Measurements from ENCODE around the gene ACOXL.

ACOXL gene

DNA sequence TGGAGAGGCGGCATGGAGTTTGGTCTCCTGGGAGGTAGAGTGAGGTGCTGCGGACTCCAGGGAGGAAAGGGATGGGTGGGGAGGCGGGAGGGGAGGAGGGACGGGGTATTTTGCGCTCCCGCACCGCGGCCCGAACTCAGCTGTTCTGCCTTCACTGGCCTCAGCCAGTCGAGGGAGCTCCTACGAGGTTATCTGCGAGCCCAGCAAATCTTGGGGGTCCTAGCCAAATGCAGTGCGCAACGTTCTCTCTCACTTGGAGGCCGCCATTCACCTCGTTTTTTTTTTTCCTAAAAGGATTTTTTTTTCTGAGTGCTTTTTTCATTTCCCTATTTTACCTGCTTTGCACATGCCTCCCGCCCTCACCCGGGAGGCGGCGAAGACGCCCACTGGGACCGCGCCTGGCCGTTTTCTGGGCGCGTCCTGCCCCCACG, 387.5 kb downstream of the ACOXL start:
- DNase-seq, result no peak

DNA sequence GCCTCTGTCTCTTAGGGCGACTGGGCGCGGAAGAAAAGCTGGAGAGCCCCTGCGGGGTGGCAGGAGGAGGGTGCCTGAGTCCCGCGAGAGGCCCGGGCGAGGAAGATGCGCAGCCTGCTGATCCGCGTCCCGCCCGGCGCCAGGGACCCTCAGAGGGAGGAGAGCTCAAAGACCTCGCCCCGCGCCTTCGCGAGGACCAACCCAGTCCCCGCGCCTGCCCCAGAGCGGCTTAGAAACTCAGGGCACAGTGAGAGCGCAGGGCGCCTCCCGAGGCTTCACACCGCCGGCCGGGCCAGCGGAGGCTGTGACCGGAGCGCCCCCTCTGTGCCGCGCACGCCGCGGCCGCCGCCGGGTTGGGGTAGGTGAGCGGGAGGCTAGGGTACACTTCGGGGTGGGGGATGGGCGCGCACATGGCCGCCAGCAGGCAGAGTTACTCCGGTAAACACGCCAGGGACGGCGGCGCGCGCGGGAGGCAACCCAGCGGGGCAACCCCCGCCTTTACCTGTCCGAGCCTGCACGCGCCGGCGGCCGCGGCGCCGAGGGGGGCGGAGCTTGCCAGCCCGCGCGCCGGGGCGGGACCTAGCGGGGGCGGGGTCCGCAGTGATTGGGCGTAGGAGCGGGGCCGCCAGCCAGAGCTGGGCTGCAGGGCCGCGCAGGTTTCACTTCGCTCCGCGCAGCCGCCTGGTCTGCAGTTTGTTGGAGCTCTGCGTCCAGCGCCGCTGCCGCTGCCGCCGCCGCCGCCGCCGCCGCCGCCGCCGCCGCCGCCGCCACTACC, 388.1 kb downstream of the ACOXL start, which contains the start of gene BCL2L11:
BCL2L11 (plus strand) TSS at position 662 of the 775 bp plus-strand sequence. CDS start 2,832 bp downstream, outside the sequence.
- DNase-seq, result peak; percentile 94

DNA sequence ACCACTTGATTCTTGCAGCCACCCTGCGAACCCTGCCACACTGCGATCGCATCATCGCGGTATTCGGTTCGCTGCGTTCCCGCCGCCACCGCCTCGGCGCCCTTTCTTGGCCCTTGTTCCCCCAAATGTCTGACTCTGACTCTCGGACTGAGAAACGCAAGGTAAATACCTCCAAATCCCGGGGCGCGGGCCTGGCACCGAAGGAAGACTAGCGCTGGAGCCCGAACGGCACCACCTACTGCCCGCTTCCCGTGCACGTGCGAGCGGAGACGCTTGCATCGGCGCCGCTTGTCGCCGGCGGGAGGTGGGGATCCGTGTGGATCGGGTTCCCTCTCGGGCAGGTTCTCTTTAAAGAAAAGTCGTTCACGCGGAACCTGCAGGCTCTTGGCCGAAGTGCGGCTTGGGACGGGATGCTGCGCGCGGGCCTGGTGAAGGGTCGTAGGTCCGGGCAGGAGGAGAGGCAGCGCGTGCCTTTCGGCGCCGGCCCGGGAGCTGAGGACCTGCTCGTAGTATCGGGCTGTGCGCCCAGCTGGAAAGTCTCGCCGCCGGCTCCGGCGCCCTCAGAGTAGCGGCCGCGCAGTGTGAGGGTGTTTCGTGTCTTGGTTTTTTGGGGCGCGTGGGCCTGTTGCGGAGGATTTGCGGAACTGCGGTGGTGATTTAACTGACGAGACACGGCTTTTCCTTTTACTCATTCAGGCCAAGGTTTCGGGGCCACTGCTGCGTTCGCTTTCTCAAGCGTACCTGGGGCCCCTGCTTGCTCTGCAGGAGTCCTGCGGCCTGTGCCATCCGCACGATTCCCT, 388.9 kb downstream of the ACOXL start:
- peak; percentile 76 for DNase-seq

DNA sequence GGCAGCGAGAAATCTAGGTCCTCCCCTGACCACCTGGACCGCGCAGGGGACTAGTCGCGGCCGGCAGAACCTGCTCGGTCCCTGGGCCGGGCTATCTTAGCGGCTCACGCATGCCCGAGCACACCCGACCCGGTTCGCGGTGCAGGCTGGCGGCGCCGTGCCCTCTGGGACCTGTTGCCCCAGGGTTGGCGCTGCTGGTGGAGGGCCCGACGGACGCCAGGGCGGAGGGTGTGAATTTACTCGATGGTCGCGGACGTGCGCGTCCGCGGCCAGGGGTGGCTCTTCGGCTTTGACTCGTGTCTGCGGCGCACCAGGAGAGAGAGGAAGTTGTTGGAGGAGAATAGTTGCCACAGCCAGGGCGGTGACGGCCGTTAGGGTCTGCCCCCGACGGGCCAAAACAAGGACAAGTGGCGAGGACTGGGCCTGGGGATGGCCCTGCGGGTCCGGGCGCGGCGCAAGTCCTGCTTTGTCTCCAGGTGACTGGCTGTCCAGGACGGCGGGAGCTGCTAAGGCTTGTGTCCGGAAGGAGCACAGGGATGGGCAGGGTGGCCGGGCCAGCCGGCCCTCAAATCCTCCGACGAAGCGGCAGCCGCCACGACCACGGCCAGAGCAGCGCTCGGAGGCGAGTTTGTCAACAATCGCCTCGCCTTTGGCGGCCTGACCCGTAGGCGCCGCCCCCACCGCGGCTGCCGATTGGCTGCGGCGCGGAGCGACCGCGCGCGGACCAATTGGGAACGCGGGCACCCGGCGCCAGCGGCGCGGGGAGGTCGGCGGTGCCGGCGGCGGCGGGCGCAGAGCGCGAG, 389.7 kb downstream of the ACOXL start:
- peak; percentile 93 for DNase-seq

DNA sequence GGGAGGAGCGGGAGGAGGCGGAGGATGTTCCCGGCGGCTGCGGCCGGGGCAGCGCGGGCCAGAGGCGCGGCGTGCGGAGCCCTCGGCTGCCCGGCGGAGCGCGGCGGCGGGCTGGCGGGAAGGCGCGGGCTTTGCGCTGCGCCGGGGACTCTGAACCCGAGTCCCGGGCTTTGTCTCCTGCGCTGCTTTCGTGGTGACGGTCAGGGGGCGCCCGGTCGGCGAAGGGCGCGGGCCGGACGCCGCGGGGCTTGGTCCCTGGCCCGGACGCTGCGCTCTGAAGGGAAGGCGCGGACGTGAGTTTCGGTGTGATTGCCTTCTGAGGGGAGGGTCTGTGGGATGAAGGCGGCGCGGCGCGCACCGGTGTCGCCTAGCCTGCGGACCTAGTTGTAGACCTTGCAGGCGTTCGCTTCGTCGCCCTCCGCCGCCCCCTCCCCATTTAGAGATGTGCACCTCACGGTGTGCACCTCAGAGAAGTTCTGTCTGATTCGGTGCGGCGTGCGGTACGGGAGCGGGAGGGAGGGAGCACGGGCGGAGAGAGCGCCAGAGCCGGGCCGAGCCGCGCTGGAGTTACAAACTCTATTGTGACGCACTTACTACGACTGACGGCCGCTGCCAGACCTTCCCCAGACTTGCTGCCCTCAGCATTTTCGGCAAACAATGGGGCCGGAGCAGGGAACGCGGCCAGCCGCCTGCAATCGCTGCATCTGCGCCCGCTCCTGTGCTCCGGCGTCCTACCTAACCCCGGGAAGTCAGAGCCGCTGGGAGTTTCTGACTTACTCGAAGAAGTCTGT, 390.5 kb downstream of the ACOXL start:
- DNase-seq, result peak; percentile 61

DNA sequence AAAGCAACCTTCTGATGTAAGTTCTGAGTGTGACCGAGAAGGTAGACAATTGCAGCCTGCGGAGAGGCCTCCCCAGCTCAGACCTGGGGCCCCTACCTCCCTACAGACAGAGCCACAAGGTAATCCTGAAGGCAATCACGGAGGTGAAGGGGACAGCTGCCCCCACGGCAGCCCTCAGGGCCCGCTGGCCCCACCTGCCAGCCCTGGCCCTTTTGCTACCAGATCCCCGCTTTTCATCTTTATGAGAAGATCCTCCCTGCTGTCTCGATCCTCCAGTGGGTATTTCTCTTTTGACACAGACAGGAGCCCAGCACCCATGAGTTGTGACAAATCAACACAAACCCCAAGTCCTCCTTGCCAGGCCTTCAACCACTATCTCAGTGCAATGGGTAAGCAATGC, 391.4 kb downstream of the ACOXL start:
- no peak for DNase-seq

DNA sequence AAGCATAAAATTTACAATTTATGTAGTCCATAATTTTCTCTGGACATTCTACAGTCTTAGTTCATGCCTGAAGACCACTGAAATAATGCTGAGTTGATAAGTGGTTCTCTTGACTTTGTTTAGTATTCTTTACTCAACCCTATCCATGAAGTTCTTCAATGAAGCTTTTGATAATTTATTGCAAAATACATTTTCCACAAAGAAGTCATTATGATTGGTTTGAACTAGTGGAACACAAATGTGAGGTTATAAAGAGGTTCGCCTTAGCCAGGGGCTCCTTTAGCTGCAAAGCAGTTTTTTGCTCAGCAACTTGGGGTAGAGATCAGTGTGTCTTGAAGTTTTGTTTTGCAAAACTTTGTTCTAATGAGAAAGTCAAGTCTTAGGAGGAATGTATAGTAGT, 394.2 kb downstream of the ACOXL start:
- DNase-seq, result no peak

DNA sequence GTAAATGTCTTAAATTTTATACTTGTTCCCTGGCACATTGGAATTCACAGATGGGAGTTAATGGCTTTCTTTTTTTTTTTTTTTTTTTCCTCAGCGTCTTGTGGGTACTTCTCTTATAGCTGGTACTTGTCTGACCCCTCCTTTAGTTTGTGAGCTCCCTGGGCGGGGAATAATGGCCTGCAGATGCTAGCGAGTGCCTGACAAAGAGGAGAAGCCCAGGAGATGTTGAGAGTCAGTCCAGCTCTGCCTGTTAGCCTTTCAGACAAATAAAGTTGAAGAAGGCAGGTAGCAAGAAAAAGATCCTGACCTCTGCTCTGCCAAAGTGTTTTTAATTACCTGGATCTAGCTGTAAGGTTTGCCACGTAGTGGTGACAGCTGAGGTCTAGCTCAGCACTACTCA, 395.0 kb downstream of the ACOXL start:
- DNase-seq, result no peak

DNA sequence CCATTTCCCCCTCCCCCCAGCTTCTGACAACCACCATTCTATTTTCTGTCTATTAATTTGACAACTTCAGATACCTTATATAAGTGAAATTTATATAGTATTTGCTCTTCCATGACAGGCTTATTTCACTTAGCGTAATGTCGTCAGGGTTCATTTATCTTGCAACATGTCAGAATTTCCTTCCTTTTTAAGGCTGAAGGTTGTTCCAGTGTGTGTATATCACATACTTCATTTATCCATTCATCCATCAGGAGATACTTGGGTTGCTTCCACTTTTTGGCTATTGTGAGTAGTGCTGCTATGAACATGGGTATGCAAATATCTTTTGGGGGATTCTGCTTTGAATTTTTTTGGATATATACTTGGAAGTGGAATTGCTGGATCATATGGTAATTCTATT, 395.7 kb downstream of the ACOXL start:
- no peak for DNase-seq

DNA sequence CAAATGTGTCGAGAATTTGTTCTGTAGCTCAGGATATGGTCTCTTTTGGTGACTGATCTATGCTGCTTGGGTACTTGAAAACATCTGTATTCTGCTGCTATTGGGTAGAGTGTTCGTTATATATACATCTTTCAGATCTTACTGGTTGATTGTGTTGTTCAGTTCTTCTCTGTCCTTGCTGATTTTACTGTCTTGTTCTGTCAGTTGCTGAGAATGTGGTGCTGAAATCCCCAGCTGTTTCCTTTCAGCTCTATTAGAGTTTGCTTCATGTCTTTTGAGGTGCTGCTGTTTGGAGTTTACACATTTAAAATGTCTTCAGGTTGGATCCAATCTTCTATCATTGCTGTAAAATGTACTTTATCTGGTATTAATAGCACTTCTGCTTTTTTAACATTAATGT, 401.2 kb downstream of the ACOXL start:
- DNase-seq, result no peak

DNA sequence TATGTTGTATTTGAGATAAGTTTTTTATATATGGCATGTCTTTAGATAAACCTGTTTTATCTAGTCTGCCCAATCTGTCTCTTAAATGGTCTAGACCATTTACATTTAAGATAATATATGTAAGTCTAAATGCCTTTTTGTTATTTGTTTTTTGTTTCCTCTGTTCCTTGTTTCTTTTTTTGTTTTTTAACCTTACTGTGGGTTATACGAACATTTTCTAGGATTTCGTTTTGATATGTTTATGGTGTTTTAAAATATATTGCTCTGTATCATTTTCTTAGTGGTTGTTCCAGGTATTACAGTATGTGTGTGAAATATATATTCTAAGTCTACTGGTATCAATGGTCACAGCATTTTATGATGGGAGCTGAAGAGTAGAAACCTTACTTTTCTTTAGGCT, 401.7 kb downstream of the ACOXL start:
- no peak for DNase-seq

DNA sequence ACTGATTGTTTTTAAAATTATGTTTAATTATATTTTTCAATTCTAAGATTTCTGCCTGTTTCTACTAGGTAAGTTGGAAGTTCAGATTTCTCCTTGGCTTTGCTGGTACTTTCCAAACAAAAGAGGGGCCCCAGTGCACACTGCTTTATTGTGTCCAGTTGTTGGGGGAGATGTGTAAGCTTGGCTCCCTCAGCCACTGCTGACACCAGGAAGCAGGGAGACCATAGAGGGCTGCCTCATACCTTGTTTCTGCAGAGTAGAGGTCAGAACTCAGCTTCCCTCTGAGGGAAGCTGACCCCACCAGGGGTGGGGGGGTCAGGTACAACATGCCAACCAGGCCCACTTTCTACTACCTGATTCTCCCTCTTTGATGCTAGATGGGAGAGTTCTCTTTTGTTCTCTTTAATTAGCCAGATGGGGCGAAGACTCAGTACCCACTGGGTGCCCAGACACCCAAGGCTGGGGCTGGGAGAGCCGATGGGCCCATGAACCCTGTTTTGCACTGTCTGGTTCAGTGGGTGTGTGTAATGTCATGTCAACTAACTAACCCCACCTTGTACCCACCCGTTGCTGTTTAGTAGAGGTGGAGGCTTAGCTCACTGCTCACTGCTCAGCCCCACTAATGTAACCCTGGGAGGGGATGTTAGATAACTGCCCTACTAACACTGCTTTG, 403.0 kb downstream of the ACOXL start:
- no peak for DNase-seq

DNA sequence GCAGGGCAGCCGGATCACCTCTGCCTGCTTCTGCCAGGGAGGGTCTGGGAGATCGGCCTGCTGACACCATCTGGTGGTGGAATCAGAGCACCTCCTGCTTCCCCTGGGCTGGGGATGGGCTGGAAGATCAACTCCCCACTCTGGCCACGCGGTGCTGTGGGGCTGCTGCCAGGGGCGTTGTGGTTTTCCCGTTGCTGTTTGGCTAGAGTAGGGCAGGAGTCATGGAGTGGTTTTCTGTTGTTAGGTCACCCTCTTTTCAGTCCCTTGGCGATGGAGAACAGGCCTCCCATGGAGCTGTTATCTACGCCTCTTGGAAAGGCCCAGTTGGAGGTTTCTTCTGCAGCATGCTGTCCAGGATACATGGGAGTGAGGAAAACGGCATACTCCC, 403.5 kb downstream of the ACOXL start:
- DNase-seq, result peak; percentile 48

DNA sequence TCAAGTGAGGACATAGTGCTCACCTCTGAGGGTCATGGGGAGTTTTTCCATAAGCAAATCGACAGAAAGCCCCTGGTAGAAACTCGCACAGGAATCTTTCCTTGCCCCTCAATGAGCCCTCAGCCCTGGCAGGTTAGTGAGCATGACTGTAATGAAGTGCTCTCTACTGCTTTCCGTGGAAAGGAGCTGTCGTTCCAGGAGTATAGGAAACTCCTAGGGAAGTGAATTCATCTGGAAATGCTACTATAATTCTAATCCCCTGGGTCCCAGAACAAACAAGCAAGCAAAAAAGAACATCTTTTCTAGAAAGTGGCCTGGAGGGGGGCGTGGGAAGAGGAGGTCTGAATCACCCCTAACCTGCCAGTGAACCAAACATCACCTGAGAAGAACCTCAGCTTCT, 406.5 kb downstream of the ACOXL start:
- DNase-seq, result no peak

DNA sequence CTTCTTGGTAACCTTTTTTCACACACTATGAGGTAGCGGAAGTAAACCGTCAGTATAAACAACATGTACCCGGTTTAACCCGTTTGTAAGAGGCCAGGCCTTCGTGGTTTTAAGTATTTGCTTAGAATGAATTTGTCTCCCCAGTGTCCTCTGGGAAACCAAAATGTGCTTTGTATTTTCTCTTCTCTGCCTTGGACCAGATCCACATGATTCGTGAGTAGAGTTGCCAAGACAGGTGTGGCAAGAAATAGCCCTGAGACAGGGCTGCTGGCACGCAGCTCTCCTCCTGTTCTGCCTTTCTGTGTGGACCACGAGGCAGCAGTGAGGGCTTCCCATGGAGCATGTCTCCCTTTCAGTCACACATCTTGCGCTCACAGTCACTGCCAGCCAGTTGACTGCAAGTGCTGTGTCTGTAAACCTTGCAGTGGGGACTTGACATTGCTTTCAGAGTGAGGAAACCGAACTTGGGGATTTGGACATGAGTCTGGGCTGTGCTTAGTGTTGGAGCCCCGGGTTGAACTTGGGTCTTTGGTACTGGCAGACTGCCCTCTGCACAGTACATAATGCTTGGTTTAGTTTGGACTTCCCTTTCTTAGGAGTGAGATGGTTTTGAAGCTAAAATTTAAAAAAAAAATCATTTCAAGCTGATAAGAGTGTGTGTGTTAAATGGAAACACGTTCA, 407.4 kb downstream of the ACOXL start:
- no peak for DNase-seq

DNA sequence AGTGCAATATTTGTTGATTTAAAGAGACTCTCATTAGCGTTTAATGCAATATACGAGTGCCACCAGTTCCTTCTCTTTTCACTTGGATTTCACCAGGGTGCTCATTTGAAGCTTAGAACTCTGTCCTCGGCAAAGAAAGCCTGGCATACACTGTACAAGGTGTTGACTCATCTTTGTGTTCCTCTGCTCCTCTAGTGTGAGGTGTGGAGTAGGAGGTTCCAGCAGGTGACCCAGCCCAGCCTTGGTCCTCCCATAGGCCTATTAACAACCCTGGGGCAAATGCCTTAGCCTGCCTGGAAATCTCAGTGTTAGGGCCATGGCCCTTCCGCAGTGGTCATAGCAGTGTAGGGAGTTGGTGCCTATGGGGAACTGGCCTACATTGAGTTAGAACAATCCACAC, 408.4 kb downstream of the ACOXL start:
- no peak for DNase-seq

DNA sequence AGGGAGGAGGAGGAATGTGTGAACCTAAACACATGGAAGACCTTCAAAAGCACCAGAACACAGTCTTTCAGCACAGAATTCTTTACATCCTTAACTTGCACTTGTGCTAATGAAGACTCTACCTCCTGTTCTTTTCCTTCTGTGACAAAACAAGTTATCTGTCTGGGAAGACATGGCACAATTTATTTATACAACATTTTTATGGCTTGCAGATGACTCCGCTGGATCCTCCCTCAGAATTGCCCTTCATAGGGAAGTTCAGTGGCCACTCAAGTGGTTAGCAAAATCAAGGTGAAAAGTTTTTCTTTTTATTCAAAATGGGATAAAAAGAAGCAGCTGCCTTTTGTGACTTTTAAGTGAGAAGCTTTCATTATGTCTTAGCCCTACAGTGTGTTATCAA, 409.7 kb downstream of the ACOXL start:
- DNase-seq, result no peak

DNA sequence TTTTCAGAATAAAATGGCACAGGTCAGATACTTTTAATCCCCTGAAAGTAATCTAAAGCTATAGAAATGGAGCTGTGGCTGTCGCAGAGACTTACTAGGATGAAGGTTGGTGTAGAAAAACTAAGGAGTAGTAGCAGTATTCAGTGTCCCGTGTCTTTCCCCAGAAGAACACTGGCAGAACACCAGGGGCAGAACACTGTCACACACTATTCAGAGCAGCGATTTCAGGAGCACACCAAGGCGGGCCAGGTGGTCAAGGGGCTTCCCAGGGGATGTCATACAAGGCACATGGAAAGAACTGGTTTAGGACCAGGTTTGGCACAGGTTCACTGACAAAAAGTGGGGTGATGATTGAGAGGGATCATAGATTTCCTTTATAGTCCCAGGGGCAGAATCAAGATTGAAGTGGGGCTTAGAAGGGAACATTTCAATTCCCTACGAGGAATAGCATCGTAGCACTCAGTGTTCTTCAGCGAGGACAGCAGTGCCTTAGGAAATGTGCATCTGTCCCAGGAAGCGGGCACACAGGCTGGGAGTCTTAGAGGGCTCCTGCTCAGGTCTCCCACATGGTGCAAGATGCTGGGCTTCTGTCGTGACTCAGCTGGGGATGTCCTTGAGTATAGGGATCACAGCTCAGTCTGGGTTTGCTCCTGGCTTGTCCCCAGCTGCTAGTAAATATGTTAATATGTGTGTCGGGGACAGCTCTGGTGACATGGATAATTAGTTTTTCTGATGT, 410.9 kb downstream of the ACOXL start:
- DNase-seq, result no peak

DNA sequence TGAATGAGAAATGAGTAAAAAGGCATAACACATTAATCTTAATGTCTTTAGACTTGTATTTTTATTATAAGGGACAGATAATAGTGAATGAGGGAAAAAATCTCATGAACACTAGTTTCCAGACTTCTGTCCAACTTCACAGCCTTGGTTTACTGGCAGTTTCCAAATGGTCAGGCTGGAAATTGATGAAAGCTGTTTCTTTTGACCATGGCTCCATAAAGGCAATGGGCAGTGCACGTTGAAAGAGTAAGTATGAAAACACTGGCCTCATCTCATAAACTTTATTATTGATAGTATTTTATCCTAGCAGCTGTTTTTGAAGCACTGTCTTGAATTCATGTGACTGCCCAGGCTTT, 411.4 kb downstream of the ACOXL start:
- no peak for DNase-seq

DNA sequence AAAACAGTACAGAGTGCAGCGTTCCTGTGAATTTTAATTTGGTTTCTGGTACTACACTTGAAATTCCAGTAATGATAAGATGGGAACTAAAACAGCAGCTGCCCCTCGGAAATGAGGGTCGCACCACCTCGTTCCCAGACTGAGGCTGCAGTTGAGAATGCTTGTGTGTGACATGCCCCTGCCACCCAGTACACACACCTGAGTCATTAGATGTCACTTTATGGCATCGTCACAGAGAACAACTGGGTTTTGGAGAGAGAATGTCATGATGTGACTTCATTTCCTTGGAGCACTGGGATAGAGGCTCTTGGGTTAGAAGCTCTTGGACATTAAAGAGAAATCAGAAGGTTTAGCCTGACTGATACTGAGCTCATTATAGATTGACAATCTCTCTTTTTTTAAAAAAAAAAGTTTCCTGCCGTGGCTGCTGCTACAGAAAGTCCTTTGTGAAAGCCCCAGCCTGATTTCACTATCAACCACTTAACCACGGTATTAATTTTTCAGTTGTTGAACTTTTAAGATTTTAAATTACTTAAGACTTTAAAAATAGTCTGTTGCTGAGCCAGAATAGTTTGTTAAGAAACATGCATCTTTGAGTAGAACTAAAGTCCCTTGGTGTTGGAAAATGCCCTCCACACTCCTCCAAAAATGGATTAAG, 412.9 kb downstream of the ACOXL start:
- DNase-seq, result no peak
